ENCODE results near the gene NAA16. TPM values are rescaled to one million over a fixed set of nuclear protein-coding genes. Genes with fewer than 3 reads are reported as not detected.

The NAA16 gene
- total and polyA plus RNA-seq, 9 of the 15 experiments (the other 6 are each of a cell fraction or from before 2014, with no cell fraction given), result 3.7 to 18.2 (median 12.0) TPM

GRCh38 chr13:41401366-41401765 lies 90.3 kb downstream of the NAA16 start:
- H3K9me1 ChIP-seq (ENCODE audit: control insufficient read depth, insufficient read depth, low read length), result no peaks in the 10 kb centered on the region
- POLR2A ChIA-PET, result interaction anchor here (0.6 kb wide), 1 partner anchor 17 kb away, joined by 4 read pairs; no protein-coding TSS in a partner anchor
- H3K4me3 ChIP-seq, result no peak overlapping the region
- WGBS (ENCODE audit: insufficient coverage, low coverage, missing lambda C conversion rate), result 46% methylated on average over 4 of the region's 4 CpGs
- H4K20me1 ChIP-seq (replicated peaks; ENCODE audit: control insufficient read depth, insufficient read depth, low read length), result no peaks in the 10 kb centered on the region
- BruUV-seq (replicated peaks), result no TSS peak
- no peak overlapping the region for H3K27ac ChIP-seq (ENCODE audit: extremely low read depth, low read depth, low read length)
- ATAC-seq, result no peak
- H3K9ac ChIP-seq (ENCODE audit: insufficient read depth in 1 of 2, low read depth in 2 of 2, low read length in 2 of 2), result no peak overlapping the region
- no peaks in the 10 kb centered on the region; a peak in 1 of 5 replicates for H3K27me3 ChIP-seq (ENCODE audit: control insufficient read depth in 2 of 2, insufficient read depth in 2 of 2, low read length in 2 of 2)
- peaks cover 0 to 7% of the 10 kb centered on the region in 2 experiments; a peak in 4 of 5 replicates for H3K4me1 ChIP-seq (replicated peaks in 1 of 2; ENCODE audit: control insufficient read depth in 2 of 2, insufficient read depth in 2 of 2, low read length in 2 of 2)
- intact Hi-C loops (cut with micrococcal nuclease), result no loop called here
- DNase-seq (ENCODE audit: extremely low read depth in 1 of 4, low spot score in 3 of 4), result peak in 1 of 4 experiments; percentile 23
- H3K4me2 ChIP-seq (ENCODE audit: insufficient read depth, low read length), result no peak overlapping the region
- in situ Hi-C loops (cut with MboI), result loop anchor here (25.0 kb wide), 1 partner anchor 711 kb away; no protein-coding TSS in a partner anchor
- CTCF ChIA-PET (ENCODE audit: low intra/inter-chr PET ratio), result no interaction called here
- no peak for TF ChIP-seq JUND (IDR thresholded peaks at IDR 0.05; ENCODE audit: borderline replicate concordance, low read depth, low read length)
- TF ChIP-seq JUND (tag; IDR thresholded peaks at IDR 0.05; ENCODE audit: borderline replicate concordance, low read depth, low read length), result no peak
- TF ChIP-seq CTCF (IDR thresholded peaks at IDR 0.05 in 2 of 3, conservative IDR thresholded peaks at IDR 0.05 in 1 of 3; ENCODE audit: insufficient read depth in 2 of 3, low read depth in 1 of 3, low read length in 3 of 3), result peak in 2 of 3 experiments; percentile 9 to 11; a peak in 2 of 6 replicates
- no peaks in the 10 kb centered on the region for H3K79me2 ChIP-seq (ENCODE audit: control insufficient read depth, insufficient read depth, low read length)
- no peak overlapping the region for H2AFZ ChIP-seq (ENCODE audit: low read depth, low read length)
- FAIRE-seq, result no peak
- no peaks in the 10 kb centered on the region for H3K9me3 ChIP-seq (replicated peaks; ENCODE audit: control insufficient read depth, insufficient read depth, low read depth, low read length)
- H3K36me3 ChIP-seq (ENCODE audit: control insufficient read depth, insufficient read depth, low read length), result no peaks in the 10 kb centered on the region
